Endodermal cell (in vitro differentiated cells): ENCODE data around the gene NFIX. TPM values are rescaled to one million over a fixed set of nuclear protein-coding genes. Genes with fewer than 3 reads are reported as not detected.

ENCODE experiments used
- DNase-seq: peaks from one replicate; pipeline ENCODE4 v3.0.0-alpha.2; 2017
- H3K27ac ChIP-seq: 2 replicates; pipeline ENCODE4 v1.5.1; 2013; ENCODE audit warnings: mild to moderate bottlenecking, low read depth, low read length, moderate library complexity
- H3K27me3 ChIP-seq: 2 replicates; pipeline ENCODE4 v1.6.1; 2013; ENCODE audit warnings: mild to moderate bottlenecking, low read length, moderate library complexity; ENCODE audit not compliant: insufficient read depth, control insufficient read depth, poor library complexity, severe bottlenecking
- H3K36me3 ChIP-seq: 2 replicates; pipeline ENCODE4 v1.7.0; 2013; ENCODE audit warnings: mild to moderate bottlenecking, low read length, moderate library complexity; ENCODE audit not compliant: control insufficient read depth, insufficient read depth
- H3K4me1 ChIP-seq: one replicate; pipeline ENCODE4 v1.7.0; 2013; ENCODE audit warnings: low read length; ENCODE audit not compliant: control insufficient read depth, insufficient read depth
- H3K4me3 ChIP-seq: 2 replicates; pipeline ENCODE4 v1.5.1; 2013; ENCODE audit warnings: mild to moderate bottlenecking, low read length, moderate library complexity
- H3K9ac ChIP-seq: 2 replicates; pipeline ENCODE4 v1.6.1; 2013; ENCODE audit warnings: mild to moderate bottlenecking, low read length, moderate library complexity; ENCODE audit not compliant: poor library complexity, severe bottlenecking; ENCODE audit errors: extremely low read depth
- H3K9me3 ChIP-seq: 2 replicates; pipeline ENCODE4 v1.6.1; 2013; ENCODE audit warnings: mild to moderate bottlenecking, low read length, moderate library complexity; ENCODE audit not compliant: control insufficient read depth
- H3K27ac Mint-ChIP-seq: 2 replicates; pipeline ENCODE4 v1.8.0; 2020; ENCODE audit warnings: mixed read lengths
- H3K27me3 Mint-ChIP-seq: 2 replicates; pipeline ENCODE4 v1.8.0; 2021; ENCODE audit warnings: mild to moderate bottlenecking, mixed read lengths; ENCODE audit not compliant: insufficient read depth
- H3K36me3 Mint-ChIP-seq: 2 replicates; pipeline ENCODE4 v1.8.0; 2020; ENCODE audit warnings: low read depth, mixed read lengths
- H3K4me1 Mint-ChIP-seq: 2 replicates; pipeline ENCODE4 v1.8.0; 2020; ENCODE audit warnings: mixed read lengths
- H3K4me3 Mint-ChIP-seq: 2 replicates; pipeline ENCODE4 v1.8.0; 2020; ENCODE audit warnings: mild to moderate bottlenecking, moderate library complexity, mixed read lengths
- H3K9me3 Mint-ChIP-seq: 2 replicates; pipeline ENCODE4 v1.8.0; 2020; ENCODE audit warnings: mild to moderate bottlenecking, mixed read lengths
- CTCF ChIP-seq: fragments of 200-600 bp; sonication (generic); conservative IDR thresholded peaks from 2 replicates; pipeline ENCODE4 v1.5.0; 2021; ENCODE audit warnings: antibody characterized with exemption, mild to moderate bottlenecking
- WGBS, 2 experiments: methylation state at CpG; one replicate each; pipeline versions ENCODE4 v1.1.5 to v1.1.7; 2013; ENCODE audit warnings: missing lambda C conversion rate in 2 of 2, mixed read lengths in 1 of 2; ENCODE audit not compliant: insufficient coverage in 1 of 2, insufficient read length in 1 of 2; 5-methylcytosine and 5-hydroxymethylcytosine counted together
- total RNA-seq, 2 donors: library from RNA; stranded (reverse); fragmentation: NEBNext Ultra II Directional in 1 of 2; extraction: Animal tissue kit (Norgen Biotek cat#: 25700) in 1 of 2; gene quantifications; 2 replicates in 1 of 2; 3 replicates in 1 of 2; pipeline ENCODE4 v1.2.1, GENCODE V29; 2021

The NFIX gene
- total RNA-seq, 2 donors from 2014 or later, result 0.22 to 0.40 TPM

GRCh38 chr19:13014921-13015280 is 19.6 kb downstream of the NFIX start:
- H3K27me3 ChIP-seq, result peaks cover 100% of the 10 kb centered on the region

GRCh38 chr19:13015361-13016223 is 20.3 kb downstream of the NFIX start:
- TF ChIP-seq CTCF, result no peak
- WGBS, 2 experiments, result 0 to 19% methylated on average over 1 to 10 of the region's 12 CpGs
- H3K4me1 Mint-ChIP-seq, result peaks cover 39% of the 10 kb centered on the region
- H3K4me3 Mint-ChIP-seq, result no peak overlapping the region
- no peak overlapping the region for H3K27ac ChIP-seq
- H3K27me3 ChIP-seq, result peaks cover 100% of the 10 kb centered on the region
- no peak overlapping the region for H3K4me3 ChIP-seq
- peaks cover 11% of the 10 kb centered on the region for H3K4me1 ChIP-seq
- no peaks in the 10 kb centered on the region for H3K36me3 Mint-ChIP-seq
- no peaks in the 10 kb centered on the region for H3K36me3 ChIP-seq
- H3K27me3 Mint-ChIP-seq, result peaks cover 100% of the 10 kb centered on the region
- peak; percentile 59 for DNase-seq
- H3K27ac Mint-ChIP-seq, result no peak overlapping the region
- H3K9me3 ChIP-seq, result no peaks in the 10 kb centered on the region
- H3K9me3 Mint-ChIP-seq, result peaks cover 6% of the 10 kb centered on the region
- no peak overlapping the region for H3K9ac ChIP-seq

More at GRCh38 chr19:13014921-13015280, 19.6 kb downstream of the NFIX start:
- H3K4me1 ChIP-seq, result peaks cover 11% of the 10 kb centered on the region
- H3K27ac ChIP-seq, result no peak overlapping the region
- WGBS, 2 experiments, result 26% methylated on average over 3 of the region's 4 CpGs; no CpG with 5 or more reads in 1 of the 2 experiments
- Mint-ChIP-seq H3K9me3 (peaks cover 6% of the 10 kb centered on the region), H3K4me3 (no peak overlapping the region), H3K27me3 (peaks cover 100% of the 10 kb centered on the region), H3K27ac (no peak overlapping the region), H3K36me3 (no peaks in the 10 kb centered on the region), H3K4me1 (peaks cover 36% of the 10 kb centered on the region)
- no peaks in the 10 kb centered on the region for H3K9me3 ChIP-seq
- no peak overlapping the region for H3K9ac ChIP-seq
- no peak for TF ChIP-seq CTCF
- no peak overlapping the region for H3K4me3 ChIP-seq
- DNase-seq, result no peak
- H3K36me3 ChIP-seq, result no peaks in the 10 kb centered on the region

- DNase-seq, result no peak
- Mint-ChIP-seq H3K4me3 (no peak overlapping the region), H3K27me3 (peaks cover 100% of the 10 kb centered on the region), H3K9me3 (peaks cover 6% of the 10 kb centered on the region), H3K27ac (no peak overlapping the region), H3K4me1 (peaks cover 39% of the 10 kb centered on the region), H3K36me3 (no peaks in the 10 kb centered on the region)
- H3K9ac ChIP-seq, result no peak overlapping the region
- peak overlapping the region; percentile 35 for H3K4me3 ChIP-seq
- no peak overlapping the region for H3K27ac ChIP-seq
- H3K9me3 ChIP-seq, result no peaks in the 10 kb centered on the region
- TF ChIP-seq CTCF, result no peak
- peaks cover 100% of the 10 kb centered on the region for H3K27me3 ChIP-seq
- WGBS, 2 experiments, result 23 to 26% methylated on average over 2 to 7 of the region's 7 CpGs
- H3K36me3 ChIP-seq, result no peaks in the 10 kb centered on the region
- H3K4me1 ChIP-seq, result peaks cover 11% of the 10 kb centered on the region
Observed at GRCh38 chr19:13016245-13016627, 21.0 kb downstream of the NFIX start.
